ENCODE measurements around the gene REEP1. TPM values are rescaled to one million over a fixed set of nuclear protein-coding genes. Genes with fewer than 3 reads are reported as not detected.

REEP1 gene
- total and polyA plus RNA-seq, 2 of the 4 experiments (the other 2 are of a cell fraction): under 0.01 to 0.03 TPM

DNA sequence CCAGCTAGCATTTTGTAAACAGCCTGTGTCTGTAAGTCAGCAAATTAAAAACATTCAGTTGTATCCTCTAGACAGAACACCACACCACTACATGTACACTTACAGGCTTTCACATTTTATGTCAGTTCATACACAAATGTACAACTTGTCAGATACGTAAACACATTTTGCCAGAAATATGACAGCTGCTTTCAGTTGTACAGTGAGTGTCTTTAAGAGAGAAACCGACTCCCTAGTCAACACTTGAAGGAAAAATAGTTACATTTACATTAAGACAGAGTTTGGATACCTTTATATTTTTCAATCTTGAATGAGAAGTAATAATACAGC, 123.0 kb downstream of the REEP1 start:
- ATAC-seq (ENCODE audit: low read depth): no peak
- H3K9me3 ChIP-seq (ENCODE audit: control insufficient read depth, insufficient read depth, low read length): no peaks in the 10 kb centered on the region
- H4K5ac ChIP-seq (ENCODE audit: low read depth, low read length): no peak overlapping the region
- no CpG with 5 or more reads among the region's 2 CpGs for WGBS, 2 experiments (ENCODE audit: extremely low coverage in 2 of 2, insufficient read length in 1 of 2)
- H3K9ac ChIP-seq (ENCODE audit: low read depth, low read length): no peak overlapping the region
- no peak overlapping the region for H2AFZ ChIP-seq (replicated peaks; ENCODE audit: low read length, poor library complexity)
- no peaks in the 10 kb centered on the region; the same call in 1 of the 2 replicates for H3K4me1 ChIP-seq (ENCODE audit: control insufficient read depth, insufficient read depth, low read length)
- no peak overlapping the region for H2BK5ac ChIP-seq (ENCODE audit: low read depth, low read length, poor library complexity, severe bottlenecking)
- H3K4me3 ChIP-seq (ENCODE audit: insufficient read depth, low read depth, low read length): no peak overlapping the region
- H2BK20ac ChIP-seq (ENCODE audit: low read depth, low read length): no peak overlapping the region
- dilution Hi-C loops (cut with HindIII; ENCODE audit: low sequenced_read_pairs, unreplicated experiment): no loop called here
- no peak overlapping the region for H3K18ac ChIP-seq (ENCODE audit: low read depth, low read length)
- H3K27me3 ChIP-seq (ENCODE audit: control insufficient read depth, insufficient read depth, low read length): no peaks in the 10 kb centered on the region
- CTCF ChIA-PET: no interaction called here
- no peak overlapping the region for H3K56ac ChIP-seq (ENCODE audit: extremely low read depth, insufficient read depth, low read length)
- H3K27ac ChIP-seq (ENCODE audit: insufficient read depth, low read length): no peak overlapping the region
- no peaks in the 10 kb centered on the region for H4K20me1 ChIP-seq (ENCODE audit: insufficient read depth, low read length)
- intact Hi-C loops (cut with micrococcal nuclease): no loop called here
- H3K79me1 ChIP-seq (ENCODE audit: low read depth in 1 of 2, low read length in 2 of 2): no peaks in the 10 kb centered on the region; a peak in 1 of 4 replicates
- POLR2A ChIA-PET (ENCODE audit: unreplicated experiment): no interaction called here
- no peak overlapping the region for H3K14ac ChIP-seq (replicated peaks; ENCODE audit: low read depth, low read length)
- H3K4me2 ChIP-seq (ENCODE audit: low read depth, low read length): no peak overlapping the region
- no peak overlapping the region for H4K8ac ChIP-seq (ENCODE audit: low read depth in 2 of 2, low read length in 2 of 2)
- H2BK120ac ChIP-seq (ENCODE audit: low read depth, low read length): no peak overlapping the region
- TF ChIP-seq, protein P1, sequence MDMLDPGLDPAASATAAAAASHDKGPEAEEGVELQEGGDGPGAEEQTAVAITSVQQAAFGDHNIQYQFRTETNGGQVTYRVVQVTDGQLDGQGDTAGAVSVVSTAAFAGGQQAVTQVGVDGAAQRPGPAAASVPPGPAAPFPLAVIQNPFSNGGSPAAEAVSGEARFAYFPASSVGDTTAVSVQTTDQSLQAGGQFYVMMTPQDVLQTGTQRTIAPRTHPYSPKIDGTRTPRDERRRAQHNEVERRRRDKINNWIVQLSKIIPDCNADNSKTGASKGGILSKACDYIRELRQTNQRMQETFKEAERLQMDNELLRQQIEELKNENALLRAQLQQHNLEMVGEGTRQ (IDR thresholded peaks at IDR 0.05; ENCODE audit: low read depth, low read length): no peak
- TF ChIP-seq MAZ (IDR thresholded peaks at IDR 0.05; ENCODE audit: borderline replicate concordance, low read depth, low read length): no peak
- TF ChIP-seq, protein P2, sequence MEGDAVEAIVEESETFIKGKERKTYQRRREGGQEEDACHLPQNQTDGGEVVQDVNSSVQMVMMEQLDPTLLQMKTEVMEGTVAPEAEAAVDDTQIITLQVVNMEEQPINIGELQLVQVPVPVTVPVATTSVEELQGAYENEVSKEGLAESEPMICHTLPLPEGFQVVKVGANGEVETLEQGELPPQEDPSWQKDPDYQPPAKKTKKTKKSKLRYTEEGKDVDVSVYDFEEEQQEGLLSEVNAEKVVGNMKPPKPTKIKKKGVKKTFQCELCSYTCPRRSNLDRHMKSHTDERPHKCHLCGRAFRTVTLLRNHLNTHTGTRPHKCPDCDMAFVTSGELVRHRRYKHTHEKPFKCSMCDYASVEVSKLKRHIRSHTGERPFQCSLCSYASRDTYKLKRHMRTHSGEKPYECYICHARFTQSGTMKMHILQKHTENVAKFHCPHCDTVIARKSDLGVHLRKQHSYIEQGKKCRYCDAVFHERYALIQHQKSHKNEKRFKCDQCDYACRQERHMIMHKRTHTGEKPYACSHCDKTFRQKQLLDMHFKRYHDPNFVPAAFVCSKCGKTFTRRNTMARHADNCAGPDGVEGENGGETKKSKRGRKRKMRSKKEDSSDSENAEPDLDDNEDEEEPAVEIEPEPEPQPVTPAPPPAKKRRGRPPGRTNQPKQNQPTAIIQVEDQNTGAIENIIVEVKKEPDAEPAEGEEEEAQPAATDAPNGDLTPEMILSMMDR (conservative IDR thresholded peaks at IDR 0.05; ENCODE audit: low read depth, low read length): no peak
- TF ChIP-seq RCOR1 (IDR thresholded peaks at IDR 0.05; ENCODE audit: insufficient replicate concordance, low read length): no peak
- no peak for TF ChIP-seq CEBPB (IDR thresholded peaks at IDR 0.05; ENCODE audit: low read depth, low read length)
- no peak for TF ChIP-seq CHD1 (IDR thresholded peaks at IDR 0.05; ENCODE audit: low read depth, low read length)
- no peak for TF ChIP-seq MAFK (IDR thresholded peaks at IDR 0.05; ENCODE audit: low read depth, low read length)
- no peak for TF ChIP-seq FOS (IDR thresholded peaks at IDR 0.05; ENCODE audit: low read depth, low read length)
- no peak for TF ChIP-seq BHLHE40 (IDR thresholded peaks at IDR 0.05; ENCODE audit: low read depth, low read length)
- BruUV-seq (replicated peaks): no TSS peak
- no peak for DNase-seq
- no peak overlapping the region for H3K4ac ChIP-seq (ENCODE audit: low read depth, low read length)
- no peak overlapping the region for H2AK5ac ChIP-seq (ENCODE audit: low read depth, low read length)
- no peak overlapping the region for H2AK9ac ChIP-seq (replicated peaks; ENCODE audit: low read depth, low read length, poor library complexity)
- in situ Hi-C loops (cut with MboI; ENCODE audit: low sequenced_read_pairs): no loop called here
- no peaks in the 10 kb centered on the region for H3K9me1 ChIP-seq (ENCODE audit: insufficient read depth, low read length)
- no peak overlapping the region for H2BK15ac ChIP-seq (ENCODE audit: low read depth, low read length)
- peaks cover 16% of the 10 kb centered on the region for H3K36me3 ChIP-seq (ENCODE audit: control insufficient read depth, insufficient read depth, low read length)
- no peak overlapping the region for H3K23ac ChIP-seq (ENCODE audit: low read depth, low read length)
- H4K91ac ChIP-seq (ENCODE audit: insufficient read depth, low read depth, low read length): no peak overlapping the region

Measured in IMR-90 (cell line).